HG03460 (cell line): ENCODE results near the gene PLD5.
"Not testable (repeated sequence)": the region's sequence is repeated elsewhere in the genome, so short reads cannot be mapped to it uniquely, and the experiment has no call there.

ENCODE experiments used
- ATAC-seq: cut with Tn5 transposase; IDR thresholded peaks from one replicate; pipeline ENCODE4 v1.9.1; 2021; ENCODE audit not compliant: unreplicated experiment

Gene PLD5

DNA sequence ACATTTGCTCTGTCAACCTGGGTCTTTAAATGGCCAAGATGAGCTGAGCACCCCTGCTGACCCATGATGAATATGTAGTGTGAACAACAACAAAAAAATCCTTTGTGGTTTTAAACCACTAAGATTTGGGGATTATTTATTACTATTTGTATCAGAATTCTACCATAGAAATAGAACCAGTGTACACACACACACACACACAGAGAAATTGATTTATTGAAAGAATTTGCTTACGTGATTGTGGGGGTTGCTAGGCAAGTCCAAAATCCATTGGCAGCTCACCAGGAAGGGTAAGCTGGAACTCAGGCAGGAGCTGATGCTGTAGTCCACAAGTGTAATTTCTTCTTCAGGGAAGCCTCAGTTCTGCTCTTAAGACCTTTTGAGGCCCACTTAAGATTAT lies 443.1 kb downstream of the PLD5 start:
- no peak for ATAC-seq

DNA sequence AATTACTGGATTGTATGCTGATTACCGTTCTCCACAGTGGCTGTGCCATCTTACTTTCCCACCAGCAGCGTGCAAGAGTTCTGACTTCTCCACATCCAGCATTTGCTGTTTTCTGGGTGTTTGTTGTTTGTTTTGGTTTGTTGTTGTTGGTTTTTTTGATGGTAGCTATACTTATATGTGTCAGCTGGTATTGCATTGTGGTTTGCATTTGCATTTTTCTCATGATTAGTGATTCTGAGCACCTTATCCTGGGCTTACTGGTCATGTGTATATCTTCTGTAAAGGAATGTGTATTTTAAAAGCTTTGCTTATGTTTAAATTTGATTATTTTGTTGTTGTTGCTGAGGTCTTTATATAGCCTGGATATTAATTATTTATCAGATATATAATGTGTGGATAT lies 458.7 kb downstream of the PLD5 start:
- ATAC-seq: no peak

DNA sequence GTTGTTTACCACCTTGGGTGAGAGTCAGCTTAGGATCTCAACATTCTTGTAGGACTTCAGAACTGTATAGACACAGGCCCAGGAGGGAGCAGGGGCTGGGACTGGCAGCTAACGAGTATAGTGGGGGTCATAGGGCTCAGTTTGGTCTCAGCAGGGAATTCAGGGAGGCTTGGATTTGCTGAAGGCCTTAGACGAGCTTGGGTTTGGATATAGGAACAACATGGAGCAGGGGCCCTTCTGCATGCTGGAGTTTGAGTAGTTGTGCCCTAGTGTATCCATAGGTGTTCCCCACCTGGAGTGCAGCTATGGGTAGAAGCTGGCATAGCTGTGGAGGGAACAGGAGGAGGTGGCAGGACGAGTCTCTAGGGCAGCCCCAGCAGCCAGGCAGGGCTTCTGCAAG lies 462.2 kb downstream of the PLD5 start:
- ATAC-seq: no peak

DNA sequence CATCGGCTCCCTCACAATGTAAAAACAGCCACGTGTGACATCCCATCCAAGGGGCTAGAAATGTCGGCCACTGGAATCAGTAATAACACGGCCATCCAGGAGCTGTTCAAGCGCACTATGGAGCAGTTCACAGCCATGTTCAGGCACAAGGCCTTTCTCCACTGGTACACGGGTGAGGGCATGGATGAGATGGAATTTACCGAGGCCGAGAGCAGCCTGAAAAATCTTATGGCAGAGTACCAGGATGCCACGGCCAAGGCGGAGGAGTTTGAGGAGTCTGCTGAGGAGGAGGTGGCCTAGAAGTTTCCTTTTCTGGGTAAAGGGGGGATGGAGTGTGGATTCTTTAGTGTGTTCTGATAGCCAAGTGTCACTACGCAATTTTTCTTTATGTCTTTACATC lies 464.5 kb downstream of the PLD5 start:
- ATAC-seq: no peak

DNA sequence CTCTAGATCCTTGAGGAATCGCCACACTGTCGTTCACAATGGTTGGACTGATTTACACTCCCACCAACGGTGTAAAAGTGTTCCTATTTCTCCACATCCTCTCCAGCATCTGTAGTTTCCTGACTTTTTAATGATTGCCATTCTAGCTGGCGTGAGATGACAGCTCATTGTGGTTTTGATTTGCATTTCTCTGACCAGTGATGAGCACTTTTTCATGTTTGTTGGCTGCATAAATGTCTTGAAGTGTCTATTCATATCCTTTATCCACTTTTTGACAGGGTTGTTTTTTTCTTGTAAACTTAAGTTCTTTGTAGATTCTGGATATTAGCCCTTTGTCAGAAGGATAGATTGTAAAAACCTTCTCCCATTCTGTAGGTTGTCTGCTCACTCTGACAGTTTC lies 465.9 kb downstream of the PLD5 start:
- ATAC-seq: peak; percentile 87

DNA sequence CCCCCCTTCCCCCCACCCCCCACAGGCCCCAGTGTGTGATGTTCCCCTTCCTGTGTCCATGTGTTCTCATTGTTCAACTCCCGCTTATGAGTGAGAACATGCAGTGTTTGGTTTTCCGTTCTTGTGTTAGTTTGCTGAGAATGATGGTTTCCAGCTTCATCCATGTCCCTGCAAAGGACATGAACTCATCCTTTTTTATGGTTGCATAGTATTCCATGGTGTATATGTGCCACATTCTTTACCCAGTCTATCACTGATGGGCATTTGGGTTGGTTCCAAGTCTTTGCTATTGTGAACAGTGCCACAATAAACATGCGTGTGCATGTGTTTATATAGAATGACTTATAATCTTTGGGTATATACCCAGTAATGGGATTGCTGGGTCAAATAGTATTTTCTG lies 466.3 kb downstream of the PLD5 start:
- ATAC-seq: not testable (repeated sequence)

DNA sequence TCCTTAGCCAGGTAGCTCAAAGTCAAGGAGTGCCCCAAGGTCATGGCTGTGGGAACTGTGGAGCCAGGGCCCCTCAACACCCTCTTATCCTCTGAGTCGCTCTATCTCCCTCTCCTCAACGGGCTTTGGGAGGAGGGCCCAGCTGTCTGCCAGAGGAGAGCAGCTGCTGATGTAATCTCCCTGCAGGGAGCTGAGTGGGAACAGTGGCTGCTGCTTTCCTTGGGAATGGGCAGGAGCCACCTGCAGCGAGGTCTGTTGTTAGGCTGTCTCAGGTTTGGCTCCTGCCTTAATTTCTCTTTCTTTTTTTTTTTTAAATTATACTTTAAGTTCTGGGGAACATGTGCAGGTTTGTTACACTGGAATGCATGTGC lies 466.8 kb downstream of the PLD5 start:
- no peak for ATAC-seq

DNA sequence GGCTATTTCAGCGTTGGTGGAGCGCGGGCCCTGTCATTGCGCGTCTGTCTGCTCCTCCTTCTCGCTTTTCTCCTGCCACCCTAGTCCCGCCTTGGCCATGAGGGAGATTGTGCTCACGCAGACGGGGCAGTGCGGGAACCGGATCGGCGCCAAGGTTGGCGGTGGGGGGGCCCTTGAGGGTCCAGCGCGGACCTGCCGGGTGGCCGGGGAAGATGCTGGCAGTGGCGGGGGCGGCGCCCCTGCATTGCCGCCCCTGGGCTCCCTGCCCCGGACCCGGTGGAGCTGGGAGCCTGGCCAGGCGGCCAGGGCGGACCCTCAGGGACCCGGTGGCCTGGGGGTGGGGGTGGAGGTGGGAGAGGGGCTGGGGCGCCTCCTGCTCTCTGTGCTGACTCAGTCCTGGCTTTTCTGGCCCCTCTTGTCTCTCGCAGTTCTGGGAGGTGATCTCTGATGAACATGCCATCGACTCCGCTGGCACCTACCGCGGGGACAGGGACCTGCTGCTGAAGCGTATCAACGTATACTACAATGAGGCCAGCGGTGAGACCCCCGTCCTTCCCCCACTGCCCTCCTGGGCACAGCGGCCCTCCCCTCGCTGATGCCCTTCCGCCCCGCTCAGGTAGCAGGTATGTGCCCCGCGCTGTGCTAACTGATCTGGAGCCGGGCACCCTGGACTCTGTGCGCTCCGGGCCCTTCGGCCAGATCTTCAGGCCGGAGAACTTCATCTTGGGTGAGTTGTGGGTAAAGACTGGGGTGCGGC lies 467.3 kb downstream of the PLD5 start:
- no peak for ATAC-seq

DNA sequence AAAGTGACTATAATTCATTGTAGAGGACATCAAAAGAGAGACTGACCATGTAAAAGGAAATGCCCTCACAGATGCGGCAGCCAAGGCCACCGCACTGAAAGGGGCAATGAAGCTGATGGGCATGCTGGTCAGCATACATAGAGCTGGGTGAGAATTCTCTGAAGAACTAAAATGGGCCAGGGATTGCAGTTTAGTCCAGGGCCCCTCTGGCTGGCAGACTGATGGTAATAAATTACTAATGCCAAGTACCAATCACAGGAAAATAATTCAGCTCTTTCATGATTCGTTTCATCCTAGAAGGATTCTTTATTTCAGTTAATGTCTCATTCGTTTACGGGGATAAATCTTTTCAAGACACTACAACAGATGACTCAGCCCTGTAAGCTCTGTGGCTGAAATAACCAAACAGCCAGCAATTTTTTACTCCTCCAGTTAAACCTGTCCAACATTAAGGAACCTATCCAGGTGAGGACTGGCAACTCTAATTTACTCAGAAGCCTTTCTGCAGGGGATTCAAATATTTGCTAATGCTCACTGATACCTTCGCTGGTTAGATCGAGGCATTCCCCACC lies 468.7 kb downstream of the PLD5 start:
- ATAC-seq: no peak

DNA sequence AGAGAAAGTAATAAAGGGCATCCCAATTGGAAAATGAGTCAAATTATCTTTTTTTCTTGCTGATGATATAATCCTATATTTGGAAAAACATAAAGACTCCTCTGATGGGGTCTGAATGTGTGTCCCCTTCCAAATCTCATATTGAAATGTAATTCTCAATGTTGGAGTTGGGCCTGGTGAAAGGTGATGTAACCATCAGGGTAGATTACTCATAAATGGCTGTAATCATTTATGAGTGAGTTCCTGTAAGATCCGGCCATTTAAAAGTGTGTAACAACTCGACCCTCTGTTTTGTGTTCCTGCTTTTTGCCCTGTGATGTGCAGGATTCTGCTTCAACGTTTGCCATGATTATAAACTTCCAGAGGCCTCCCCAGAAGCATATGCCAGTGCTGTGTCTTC lies 481.3 kb downstream of the PLD5 start:
- ATAC-seq: no peak

DNA sequence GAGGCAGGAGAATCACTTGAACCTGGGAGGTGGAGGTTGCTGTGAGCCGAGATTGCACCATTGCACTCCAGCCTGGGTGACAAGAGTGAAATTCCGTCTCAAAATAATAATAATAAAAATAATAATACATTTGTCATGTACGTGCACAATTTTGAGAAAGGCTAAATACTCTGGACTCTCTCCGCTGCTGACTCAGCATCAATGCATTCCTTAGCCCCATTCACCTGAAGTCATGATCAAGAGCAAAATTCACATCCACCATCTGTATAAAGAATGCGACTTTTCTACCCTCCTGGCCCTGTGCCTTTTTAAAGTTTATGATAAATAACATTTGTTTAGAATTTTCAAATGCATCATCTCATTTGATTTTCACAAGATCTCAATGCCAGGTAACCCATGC lies 490.1 kb downstream of the PLD5 start:
- no peak for ATAC-seq

DNA sequence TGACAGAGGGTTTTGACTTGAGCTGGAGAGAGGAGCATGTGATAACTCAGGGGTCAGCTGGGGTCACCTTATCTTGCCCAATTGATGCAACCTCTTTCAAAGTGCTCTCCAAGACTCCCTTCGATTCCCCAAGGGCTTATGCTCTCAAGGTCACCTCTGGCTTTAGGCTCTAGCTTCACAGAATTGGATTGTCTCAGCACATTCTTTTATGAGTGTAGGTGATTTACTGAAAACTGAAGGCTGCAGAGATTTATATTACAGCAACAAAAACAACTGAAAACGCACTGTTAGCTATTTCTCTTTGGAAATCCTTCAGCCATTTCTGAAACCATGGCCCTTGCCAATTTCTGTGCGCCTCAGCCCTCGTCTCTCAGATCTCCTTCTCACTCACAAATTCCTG lies 491.1 kb downstream of the PLD5 start:
- no peak for ATAC-seq
